Thymus (tissue), 11 donors: ENCODE measurements around the gene TENM4. TPM values are rescaled to one million over a fixed set of nuclear protein-coding genes. Genes with fewer than 3 reads are reported as not detected.

Experiments
- DNase-seq, 9 donors: peaks; one replicate each; pipeline ENCODE4 v3.0.0-alpha.2; 2013; ENCODE audit warnings: low spot score in 9 of 9, low read depth in 6 of 9, missing footprints in 1 of 9
- H3K27ac ChIP-seq, 2 donors: one replicate each; pipeline ENCODE4 v1.5.1; 2013; ENCODE audit warnings: control low read depth in 1 of 2, low read depth in 1 of 2, low read length in 1 of 2, mild to moderate bottlenecking in 1 of 2, moderate library complexity in 1 of 2
- H3K27me3 ChIP-seq, 2 donors: one replicate each; pipeline ENCODE4 v1.5.1; 2013; ENCODE audit warnings: low read length in 1 of 2; ENCODE audit not compliant: control insufficient read depth in 2 of 2, insufficient read depth in 1 of 2
- H3K36me3 ChIP-seq, 2 donors: one replicate each; pipeline ENCODE4 v1.5.1; 2013; ENCODE audit warnings: low read length in 1 of 2, mild to moderate bottlenecking in 1 of 2, moderate library complexity in 1 of 2; ENCODE audit not compliant: control insufficient read depth in 2 of 2, insufficient read depth in 2 of 2
- H3K4me1 ChIP-seq, 2 donors: one replicate each; pipeline ENCODE4 v1.5.1; 2013; ENCODE audit warnings: low read length in 2 of 2; ENCODE audit not compliant: control insufficient read depth in 2 of 2, insufficient read depth in 2 of 2
- H3K4me3 ChIP-seq, 2 donors: one replicate each; pipeline ENCODE4 v1.5.1; 2013; ENCODE audit warnings: low read length in 2 of 2, control low read depth in 1 of 2, mild to moderate bottlenecking in 1 of 2
- H3K9me3 ChIP-seq, 2 donors: one replicate each; pipeline ENCODE4 v1.5.1; 2013; ENCODE audit warnings: low read length in 1 of 2, mild to moderate bottlenecking in 1 of 2; ENCODE audit not compliant: control insufficient read depth in 2 of 2, insufficient read depth in 1 of 2
- WGBS: extraction: QIAGEN DNeasy Blood & Tissue Kit; methylation state at CpG from one replicate; pipeline ENCODE4 v1.1.7; 2013; 5-methylcytosine and 5-hydroxymethylcytosine counted together
- polyA plus RNA-seq: library from polyadenylated mRNA; stranded (reverse); fragments of 200-250 nt; gene quantifications from one replicate; pipeline ENCODE4 v1.2.3, GENCODE V29; 2013
- total RNA-seq: library from RNA; stranded (reverse); fragments of 120-200 nt; gene quantifications from one replicate; pipeline ENCODE4 v1.2.4, GENCODE V29; 2013
- donor health status: healthy.

TENM4 gene
- total and polyA plus RNA-seq, 2 donors: 1.0 to 2.8 TPM

DNA sequence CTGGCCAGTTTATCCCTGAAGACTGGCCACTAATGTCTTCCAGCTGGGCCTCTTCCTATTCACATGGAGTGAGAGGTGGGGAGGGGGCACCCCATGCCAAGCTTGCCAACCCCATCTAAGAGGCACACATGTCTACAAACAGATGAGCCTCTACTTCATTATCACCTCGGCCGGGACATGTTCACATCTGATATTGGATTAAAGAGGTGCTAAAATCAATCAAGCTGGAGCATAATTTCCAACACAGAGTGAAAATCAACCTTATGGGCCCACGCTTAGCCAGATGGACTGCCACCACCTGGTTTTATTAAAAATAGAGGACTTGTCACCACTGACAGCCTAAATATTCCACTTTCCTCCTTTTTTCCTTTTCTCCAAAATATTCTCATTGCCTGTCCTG is 703.5 kb downstream of the TENM4 start:
- Histone ChIP-seq H3K36me3 (no peaks in the 10 kb centered on the region), H3K4me3 (no peak overlapping the region), H3K27me3 (no peaks in the 10 kb centered on the region), H3K27ac (no peak overlapping the region), H3K9me3 (peaks cover 0 to 2% of the 10 kb centered on the region in 2 donors), H3K4me1 (no peaks in the 10 kb centered on the region)
- no peak for DNase-seq
- 98% methylated on average over 3 of the region's 3 CpGs for WGBS

DNA sequence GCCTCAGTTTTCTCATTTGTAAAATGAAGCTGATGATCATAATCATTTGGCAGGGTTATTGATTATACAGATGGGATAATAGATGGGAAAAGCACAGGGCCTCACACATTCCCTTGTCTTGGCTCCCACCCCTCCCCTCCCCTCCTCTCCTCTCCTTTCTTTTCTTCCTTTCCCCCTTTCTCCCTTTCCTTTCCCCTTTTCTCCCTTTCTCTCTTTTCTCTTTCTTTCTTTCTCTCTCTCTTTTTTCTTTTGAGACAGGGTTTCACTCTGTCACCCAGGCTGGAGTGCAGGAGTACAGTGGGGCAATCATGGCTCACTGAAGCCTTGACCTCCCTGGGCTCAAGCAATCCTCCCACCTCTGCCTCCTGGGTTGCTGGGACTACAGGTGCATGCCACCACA is 705.1 kb downstream of the TENM4 start:
- no peaks in the 10 kb centered on the region for H3K36me3 ChIP-seq
- no peaks in the 10 kb centered on the region for H3K4me1 ChIP-seq
- DNase-seq: no peak
- peaks cover 0 to 2% of the 10 kb centered on the region in 2 donors for H3K9me3 ChIP-seq
- H3K27me3 ChIP-seq: no peaks in the 10 kb centered on the region
- no peak overlapping the region for H3K4me3 ChIP-seq
- H3K27ac ChIP-seq: no peak overlapping the region

DNA sequence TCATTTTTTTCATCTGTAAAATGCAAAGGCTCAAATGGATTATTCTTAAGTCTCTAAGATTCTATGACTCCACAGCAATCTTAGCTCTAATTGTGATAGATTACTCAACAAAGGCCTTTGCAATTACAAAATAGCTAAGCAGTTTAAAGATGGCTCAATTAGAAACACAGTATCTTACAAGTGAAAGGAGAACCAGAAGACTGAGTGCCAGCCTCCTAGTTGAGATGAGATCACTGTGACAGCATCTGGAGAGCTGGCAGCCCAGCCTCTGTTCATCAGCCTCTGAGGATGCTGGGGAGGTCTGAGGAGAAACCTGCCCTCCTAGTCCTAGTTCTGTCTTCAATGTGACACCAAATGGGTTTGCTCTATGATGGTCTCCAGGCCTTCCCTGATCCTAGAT is 707.8 kb downstream of the TENM4 start:
- Histone ChIP-seq H3K27ac (no peak overlapping the region), H3K9me3 (no peaks in the 10 kb centered on the region), H3K36me3 (no peaks in the 10 kb centered on the region), H3K4me1 (no peaks in the 10 kb centered on the region), H3K27me3 (no peaks in the 10 kb centered on the region), H3K4me3 (no peak overlapping the region)
- DNase-seq: no peak

DNA sequence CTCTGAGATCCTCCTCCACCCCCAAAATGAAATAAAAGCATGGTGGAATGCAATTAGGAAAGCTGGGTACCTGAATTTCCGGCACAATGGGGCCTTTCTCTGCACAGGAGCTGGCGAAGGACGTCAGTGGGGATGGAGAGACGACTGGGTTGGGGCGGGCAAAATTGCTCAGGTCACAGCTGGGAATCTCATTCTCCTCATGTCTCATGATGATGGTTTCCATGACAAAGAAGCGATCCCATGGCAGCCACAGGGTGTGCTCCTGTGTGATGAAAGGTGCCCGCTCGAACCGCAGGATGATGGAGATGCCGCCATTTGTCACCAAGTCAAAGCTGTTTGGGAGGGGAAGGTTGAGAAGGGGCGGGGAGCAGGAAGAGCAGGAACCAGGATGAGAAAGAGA is 708.6 kb downstream of the TENM4 start:
- WGBS: 95% methylated on average over 11 of the region's 11 CpGs
- no peak for DNase-seq
- H3K4me1 ChIP-seq: no peaks in the 10 kb centered on the region

DNA sequence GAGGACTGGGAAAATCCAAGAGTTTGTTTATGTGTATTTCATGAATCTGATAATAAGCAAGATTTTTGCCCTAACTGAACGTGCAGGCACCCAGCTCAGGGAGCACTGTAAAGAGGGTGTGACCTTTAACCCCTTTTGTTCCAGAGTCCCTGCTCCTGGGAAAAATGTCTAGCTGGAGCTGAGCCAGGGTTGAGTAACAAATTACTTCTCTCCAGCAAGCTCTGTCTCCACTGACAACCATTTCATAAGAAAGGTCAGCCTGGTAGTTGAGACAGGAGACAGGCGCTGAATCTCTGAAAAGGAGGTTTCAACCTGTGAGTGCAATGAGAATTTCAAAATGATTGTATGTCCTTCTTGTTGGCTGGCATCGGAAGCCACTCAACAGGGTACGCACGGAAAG is 709.8 kb downstream of the TENM4 start:
- Histone ChIP-seq H3K27ac (no peak overlapping the region), H3K4me3 (no peak overlapping the region), H3K4me1 (no peaks in the 10 kb centered on the region), H3K27me3 (no peaks in the 10 kb centered on the region), H3K36me3 (no peaks in the 10 kb centered on the region), H3K9me3 (no peaks in the 10 kb centered on the region)
- WGBS: 93% methylated on average over 5 of the region's 5 CpGs
- DNase-seq: no peak

More for the DNA sequence above, 708.6 kb downstream of the TENM4 start:
- H3K27ac ChIP-seq: no peak overlapping the region
- no peaks in the 10 kb centered on the region for H3K36me3 ChIP-seq
- no peaks in the 10 kb centered on the region for H3K9me3 ChIP-seq
- H3K27me3 ChIP-seq: no peaks in the 10 kb centered on the region
- H3K4me3 ChIP-seq: no peak overlapping the region

DNA sequence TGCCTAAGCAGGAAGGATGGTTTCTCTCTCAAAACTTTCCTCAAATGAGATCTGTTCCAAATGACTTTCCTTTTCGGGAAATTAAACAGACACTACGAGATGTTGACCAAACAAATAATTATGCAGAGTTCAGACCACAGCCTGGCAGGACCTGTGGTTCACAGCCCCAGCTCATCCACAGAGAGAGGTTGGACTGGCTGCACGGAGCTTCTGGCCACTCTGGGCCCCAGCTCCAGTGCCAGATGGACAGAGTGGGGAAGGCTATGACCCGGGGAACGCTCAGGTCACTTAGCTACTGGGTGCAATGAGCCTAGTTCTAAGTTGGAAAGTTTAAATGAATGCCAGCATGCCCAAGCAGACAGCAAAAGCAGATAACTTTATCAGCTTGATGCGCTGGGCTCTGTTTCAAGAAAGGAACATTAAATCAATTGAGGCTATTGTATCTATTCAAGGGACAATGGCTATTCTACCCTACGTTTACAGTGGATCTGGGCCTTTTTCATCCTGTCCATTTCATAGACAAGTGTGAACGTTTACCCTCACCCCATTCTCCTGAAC is 710.5 kb downstream of the TENM4 start:
- H3K27me3 ChIP-seq: no peaks in the 10 kb centered on the region
- H3K36me3 ChIP-seq: no peaks in the 10 kb centered on the region
- no peaks in the 10 kb centered on the region for H3K9me3 ChIP-seq
- WGBS: 82% methylated on average over 8 of the region's 8 CpGs
- H3K4me3 ChIP-seq: no peak overlapping the region
- no peak overlapping the region for H3K27ac ChIP-seq
- H3K4me1 ChIP-seq: no peaks in the 10 kb centered on the region
- no peak for DNase-seq

DNA sequence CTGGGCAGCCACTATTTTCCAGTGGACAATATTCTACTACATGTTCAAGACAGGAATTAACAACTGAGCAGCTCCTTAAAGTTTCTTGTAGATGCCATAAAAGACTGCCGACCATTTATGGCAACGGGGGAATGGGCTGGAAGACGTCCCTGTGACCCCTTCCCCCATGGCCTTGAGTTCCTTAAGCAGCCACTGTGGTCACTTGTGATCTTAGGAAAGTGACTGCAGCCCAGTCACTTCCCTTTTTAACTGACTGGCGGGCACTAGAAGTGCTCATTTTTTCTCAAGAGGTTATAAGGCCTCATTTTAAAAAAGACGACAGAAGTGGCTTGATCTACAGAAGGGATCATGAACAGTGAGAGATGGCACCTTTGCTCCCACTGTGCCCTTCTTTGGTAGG is 713.0 kb downstream of the TENM4 start:
- no peaks in the 10 kb centered on the region for H3K36me3 ChIP-seq
- H3K4me1 ChIP-seq: no peaks in the 10 kb centered on the region
- WGBS: 12% methylated on average over 5 of the region's 5 CpGs
- no peaks in the 10 kb centered on the region for H3K9me3 ChIP-seq
- DNase-seq: no peak
- no peak overlapping the region for H3K4me3 ChIP-seq
- H3K27me3 ChIP-seq: no peaks in the 10 kb centered on the region
- H3K27ac ChIP-seq: no peak overlapping the region

DNA sequence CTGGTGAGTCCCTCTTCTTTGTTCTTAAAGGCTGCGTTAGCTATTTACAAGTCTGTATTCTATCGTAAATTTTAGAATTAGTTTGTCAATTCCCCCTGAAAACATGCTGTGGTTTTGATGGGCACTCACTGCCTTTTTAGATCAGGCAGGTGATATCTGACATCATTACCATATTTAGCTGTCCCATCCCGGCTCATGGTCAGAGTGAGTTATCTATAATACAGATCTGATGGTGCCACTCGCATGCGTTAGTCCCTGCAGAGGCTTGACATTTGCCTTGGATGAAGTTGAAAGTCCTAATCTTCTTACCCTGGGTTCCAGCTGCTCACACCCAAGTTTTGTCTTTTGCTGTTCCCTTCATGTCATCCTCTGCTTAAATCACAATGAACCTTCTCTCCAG is 715.6 kb downstream of the TENM4 start:
- no peaks in the 10 kb centered on the region for H3K36me3 ChIP-seq
- H3K9me3 ChIP-seq: no peaks in the 10 kb centered on the region
- no peak overlapping the region for H3K4me3 ChIP-seq
- no peak overlapping the region for H3K27ac ChIP-seq
- WGBS: 96% methylated on average over 5 of the region's 5 CpGs
- no peaks in the 10 kb centered on the region for H3K27me3 ChIP-seq
- no peak for DNase-seq
- no peaks in the 10 kb centered on the region for H3K4me1 ChIP-seq

DNA sequence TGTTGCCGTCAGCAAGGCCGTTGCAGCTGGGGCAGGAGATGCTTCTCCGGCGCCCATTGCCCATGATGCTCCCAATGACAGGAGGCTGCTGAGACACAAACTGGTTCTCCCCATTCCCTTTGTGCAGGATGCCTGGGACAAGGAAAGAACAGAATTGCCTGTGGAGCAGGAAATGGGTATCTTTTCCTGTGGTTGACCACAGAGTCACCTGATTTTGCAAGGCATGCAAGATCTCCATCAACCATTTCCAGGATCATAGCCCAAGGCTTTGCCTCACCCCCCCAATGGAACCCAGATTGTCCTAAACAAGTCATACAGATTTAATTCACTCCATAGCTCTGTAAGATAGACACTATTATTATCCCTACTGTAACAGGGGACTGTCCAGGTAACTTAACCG is 718.0 kb downstream of the TENM4 start:
- H3K27ac ChIP-seq: no peak overlapping the region
- H3K4me1 ChIP-seq: no peaks in the 10 kb centered on the region
- H3K36me3 ChIP-seq: no peaks in the 10 kb centered on the region
- no peaks in the 10 kb centered on the region for H3K9me3 ChIP-seq
- no peaks in the 10 kb centered on the region for H3K27me3 ChIP-seq
- DNase-seq: no peak
- WGBS: 98% methylated on average over 5 of the region's 5 CpGs
- no peak overlapping the region for H3K4me3 ChIP-seq
